Thymus (tissue), 11 donors: ENCODE data around the gene CLIP2. TPM values are rescaled to one million over a fixed set of nuclear protein-coding genes. Genes with fewer than 3 reads are reported as not detected.

ENCODE experiments used
- DNase-seq, 9 donors: peaks; one replicate each; pipeline ENCODE4 v3.0.0-alpha.2; 2013; ENCODE audit warnings: low spot score in 9 of 9, low read depth in 6 of 9, missing footprints in 1 of 9
- H3K27ac ChIP-seq, 2 donors: one replicate each; pipeline ENCODE4 v1.5.1; 2013; ENCODE audit warnings: control low read depth in 1 of 2, low read depth in 1 of 2, low read length in 1 of 2, mild to moderate bottlenecking in 1 of 2, moderate library complexity in 1 of 2
- H3K27me3 ChIP-seq, 2 donors: one replicate each; pipeline ENCODE4 v1.5.1; 2013; ENCODE audit warnings: low read length in 1 of 2; ENCODE audit not compliant: control insufficient read depth in 2 of 2, insufficient read depth in 1 of 2
- H3K36me3 ChIP-seq, 2 donors: one replicate each; pipeline ENCODE4 v1.5.1; 2013; ENCODE audit warnings: low read length in 1 of 2, mild to moderate bottlenecking in 1 of 2, moderate library complexity in 1 of 2; ENCODE audit not compliant: control insufficient read depth in 2 of 2, insufficient read depth in 2 of 2
- H3K4me1 ChIP-seq, 2 donors: one replicate each; pipeline ENCODE4 v1.5.1; 2013; ENCODE audit warnings: low read length in 2 of 2; ENCODE audit not compliant: control insufficient read depth in 2 of 2, insufficient read depth in 2 of 2
- H3K4me3 ChIP-seq, 2 donors: one replicate each; pipeline ENCODE4 v1.5.1; 2013; ENCODE audit warnings: low read length in 2 of 2, control low read depth in 1 of 2, mild to moderate bottlenecking in 1 of 2
- H3K9me3 ChIP-seq, 2 donors: one replicate each; pipeline ENCODE4 v1.5.1; 2013; ENCODE audit warnings: low read length in 1 of 2, mild to moderate bottlenecking in 1 of 2; ENCODE audit not compliant: control insufficient read depth in 2 of 2, insufficient read depth in 1 of 2
- WGBS: extraction: QIAGEN DNeasy Blood & Tissue Kit; methylation state at CpG from one replicate; pipeline ENCODE4 v1.1.7; 2013; 5-methylcytosine and 5-hydroxymethylcytosine counted together
- polyA plus RNA-seq: library from polyadenylated mRNA; stranded (reverse); fragments of 200-250 nt; gene quantifications from one replicate; pipeline ENCODE4 v1.2.3, GENCODE V29; 2013
- total RNA-seq: library from RNA; stranded (reverse); fragments of 120-200 nt; gene quantifications from one replicate; pipeline ENCODE4 v1.2.4, GENCODE V29; 2013
- donor health status: healthy.

Gene CLIP2
- total and polyA plus RNA-seq, 2 donors, result 5.2 to 5.6 TPM

GRCh38 chr7:74453322-74454011, 164.3 kb downstream of the CLIP2 start, which contains the start of gene GTF2IRD1:
Gene GTF2IRD1 (plus strand): TSS chr7:74453906. CDS start chr7:74508081, 54,175 bp downstream.
- 1% methylated on average over 60 of the region's 62 CpGs for WGBS

GRCh38 chr7:74454021-74454924, 165.1 kb downstream of the CLIP2 start:
- Histone ChIP-seq H3K36me3 (no peaks in the 10 kb centered on the region), H3K9me3 (peaks cover 2 to 8% of the 10 kb centered on the region in 2 donors), H3K27me3 (peaks cover 28 to 67% of the 10 kb centered on the region in 2 donors), H3K27ac (no peak overlapping the region), H3K4me1 (peaks cover 0 to 14% of the 10 kb centered on the region in 2 donors), H3K4me3 (peak overlapping the region in 1 of 2 donors; percentile 51)
- 11% methylated on average over 61 of the region's 61 CpGs for WGBS
- DNase-seq, result no peak

More at GRCh38 chr7:74453322-74454011, 164.3 kb downstream of the CLIP2 start, which contains the start of gene GTF2IRD1:
- no peaks in the 10 kb centered on the region for H3K36me3 ChIP-seq
- peaks cover 0 to 14% of the 10 kb centered on the region in 2 donors for H3K4me1 ChIP-seq
- DNase-seq, result peak in 1 of 9 donors; percentile 19
- peaks cover 28 to 67% of the 10 kb centered on the region in 2 donors for H3K27me3 ChIP-seq
- peak within 1 kb of the TSS; percentile 30 to 51 for H3K4me3 ChIP-seq
- peaks cover 2 to 8% of the 10 kb centered on the region in 2 donors for H3K9me3 ChIP-seq
- peak within 1 kb of the TSS in 1 of 2 donors; percentile 42 for H3K27ac ChIP-seq

GRCh38 chr7:74454925-74455288, 165.7 kb downstream of the CLIP2 start:
- Histone ChIP-seq H3K27ac (no peak overlapping the region), H3K36me3 (no peaks in the 10 kb centered on the region), H3K4me3 (no peak overlapping the region), H3K4me1 (peaks cover 0 to 14% of the 10 kb centered on the region in 2 donors), H3K27me3 (peaks cover 28 to 65% of the 10 kb centered on the region in 2 donors), H3K9me3 (peaks cover 2 to 8% of the 10 kb centered on the region in 2 donors)
- WGBS, result 94% methylated on average over 11 of the region's 11 CpGs
- DNase-seq, result no peak

- H3K4me3 ChIP-seq, result no peak overlapping the region
- peaks cover 0 to 14% of the 10 kb centered on the region in 2 donors for H3K4me1 ChIP-seq
- H3K9me3 ChIP-seq, result peaks cover 2 to 8% of the 10 kb centered on the region in 2 donors
- WGBS, result 88% methylated on average over 13 of the region's 13 CpGs
- peaks cover 28 to 65% of the 10 kb centered on the region in 2 donors for H3K27me3 ChIP-seq
- no peak overlapping the region for H3K27ac ChIP-seq
- H3K36me3 ChIP-seq, result no peaks in the 10 kb centered on the region
- DNase-seq, result no peak
Measured at GRCh38 chr7:74455291-74455804, 166.1 kb downstream of the CLIP2 start.

Other genes starting within 250 kb of the CLIP2 start
- gene LIMK1, start 205.6 kb upstream of the CLIP2 start, total RNA-seq, result 7.9 TPM
- 10.1 TPM for gene LIMK1, start 205.6 kb upstream of the CLIP2 start, polyA plus RNA-seq
- 164 TPM for gene EIF4H, start 115.1 kb upstream of the CLIP2 start, total RNA-seq
- gene EIF4H, start 115.1 kb upstream of the CLIP2 start, polyA plus RNA-seq, result 157 TPM
- gene LAT2, start 79.4 kb upstream of the CLIP2 start, total RNA-seq, result 10.2 TPM
- gene LAT2, start 79.4 kb upstream of the CLIP2 start, polyA plus RNA-seq, result 23.8 TPM
- gene RFC2, start 35.0 kb upstream of the CLIP2 start, total RNA-seq, result 36.5 TPM
- gene RFC2, start 35.0 kb upstream of the CLIP2 start, polyA plus RNA-seq, result 20.1 TPM
- gene GTF2IRD1, start 164.5 kb downstream of the CLIP2 start, total RNA-seq, result 4.7 TPM
- 14.6 TPM for gene GTF2IRD1, start 164.5 kb downstream of the CLIP2 start, polyA plus RNA-seq